PC-3 (cell line): ENCODE measurements around the gene ADD3. TPM values are rescaled to one million over a fixed set of nuclear protein-coding genes. Genes with fewer than 3 reads are reported as not detected.

ENCODE experiments used
- ATAC-seq: fragments of 200-7000 bp; cut with Tn5 transposase; 2 replicates; pipeline ENCODE4 v1.9.1; 2020; ENCODE audit warnings: mild to moderate bottlenecking, moderate library complexity
- BruUV-seq: library from RNA; stranded (reverse); fragments of 400-500 nt; replicated peaks from 2 replicates; lab custom pipeline; 2021; lab: Mats Ljungman, UMichigan
- CTCF ChIA-PET: fragments of 300-600 bp; sonication (Branson Sonifier 250); formaldehyde crosslinking; loops from one replicate; lab custom pipeline; 2022; ENCODE audit warnings: antibody characterized with exemption; lab: Charles Lee
- POLR2A ChIA-PET: fragments of 300-600 bp; sonication (Branson Sonifier 250); formaldehyde crosslinking; loops from one replicate; lab custom pipeline; 2022; ENCODE audit warnings: antibody characterized with exemption; ENCODE audit not compliant: unreplicated experiment; lab: Charles Lee
- DNase-seq: peaks from one replicate; pipeline ENCODE4 v3.0.0-alpha.2; 2015
- H2AFZ ChIP-seq: fragments of 300-600 bp; sonication (generic); 2 replicates; pipeline ENCODE4 v1.6.0; 2016; ENCODE audit warnings: antibody characterized with exemption, low read length
- H3F3A ChIP-seq: fragments of 300-600 bp; sonication (generic); one replicate; pipeline ENCODE4 v1.6.0; 2017; ENCODE audit warnings: antibody characterized with exemption, low read length, control low read depth, mild to moderate bottlenecking; ENCODE audit not compliant: unreplicated experiment
- H3K27ac ChIP-seq: fragments of 300-600 bp; sonication (generic); 2 replicates; pipeline ENCODE4 v1.5.1; 2016; ENCODE audit warnings: mild to moderate bottlenecking, low read length
- H3K27me3 ChIP-seq: fragments of 300-600 bp; sonication (generic); 2 replicates; pipeline ENCODE4 v1.6.1; 2016; ENCODE audit warnings: low read length, mixed read lengths
- H3K36me3 ChIP-seq: fragments of 300-600 bp; sonication (generic); 2 replicates; pipeline ENCODE4 v1.6.1; 2016; ENCODE audit warnings: low read depth, mixed run types, low read length, mixed read lengths
- H3K4me1 ChIP-seq: fragments of 300-600 bp; sonication (generic); 2 replicates; pipeline ENCODE4 v1.5.1; 2016; ENCODE audit warnings: low read length; ENCODE audit not compliant: insufficient read depth
- H3K4me2 ChIP-seq: fragments of 300-600 bp; sonication (generic); 2 replicates; pipeline ENCODE4 v1.6.0; 2016; ENCODE audit warnings: low read length
- H3K4me3 ChIP-seq: fragments of 300-600 bp; sonication (generic); 2 replicates; pipeline ENCODE4 v1.5.1; 2016; ENCODE audit warnings: mild to moderate bottlenecking, low read length, mixed read lengths
- H3K79me2 ChIP-seq: fragments of 300-600 bp; sonication (generic); 2 replicates; pipeline ENCODE4 v1.6.1; 2017; ENCODE audit warnings: low read length, mixed read lengths
- H3K9ac ChIP-seq: fragments of 300-600 bp; sonication (generic); 2 replicates; pipeline ENCODE4 v1.6.0; 2016; ENCODE audit warnings: mild to moderate bottlenecking, low read length
- H3K9me2 ChIP-seq: fragments of 300-600 bp; sonication (generic); replicated peaks from 2 replicates; pipeline ENCODE4 v1.6.1; 2016; ENCODE audit warnings: mixed run types, low read length, mixed read lengths
- H3K9me3 ChIP-seq: fragments of 300-600 bp; sonication (generic); 2 replicates; pipeline ENCODE4 v1.6.1; 2016; ENCODE audit warnings: low read length, mixed read lengths
- H4K20me1 ChIP-seq: fragments of 300-600 bp; sonication (generic); 2 replicates; pipeline ENCODE4 v1.6.1; 2016; ENCODE audit warnings: low read length, mixed read lengths
- CTCF ChIP-seq: fragments of 300-600 bp; sonication (generic); conservative IDR thresholded peaks from 2 replicates; pipeline ENCODE4 v1.5.1; 2017; ENCODE audit warnings: antibody characterized with exemption, low read depth, mild to moderate bottlenecking, low read length
- EZH2 ChIP-seq: fragments of 300-600 bp; sonication (generic); IDR thresholded peaks from one replicate; pipeline ENCODE4 v1.6.1; 2017; ENCODE audit warnings: antibody characterized with exemption, mild to moderate bottlenecking, low read length; ENCODE audit not compliant: unreplicated experiment
- EZH2phosphoT487 ChIP-seq: fragments of 300-600 bp; sonication (generic); IDR thresholded peaks from 2 replicates; pipeline ENCODE4 v1.6.1; 2018; ENCODE audit warnings: mild to moderate bottlenecking, antibody characterized with exemption, low read length, borderline replicate concordance
- intact Hi-C: fragments of 100-400 bp; cut with micrococcal nuclease; formaldehyde crosslinking; loops from 2 replicates; pipeline ENCODE4 v1.9.0; 2023
- total RNA-seq: library from RNA; depleted of rRNA; stranded (reverse); fragments of >200 nt; gene quantifications from 2 replicates; pipeline ENCODE4 v1.2.3, GENCODE V29; 2014

Gene ADD3
- total RNA-seq, 1 experiment from 2014 or later = 25.7 TPM

GRCh38 chr10:109961174-109962001 is 46.4 kb upstream of the ADD3 start:
- Histone ChIP-seq H2AFZ (0 out of 2 replicates have a peak overlapping the region, but pooled peaks have one; percentile 24), H3K36me3 (no peaks in the 10 kb centered on the region), H4K20me1 (no peaks in the 10 kb centered on the region), H3K4me3 (no peak overlapping the region), H3K4me1 (peaks cover 27% of the 10 kb centered on the region), H3K79me2 (no peaks in the 10 kb centered on the region), H3F3A (no peaks in the 10 kb centered on the region), H3K27ac (peak overlapping the region; percentile 18), H3K9ac (no peak overlapping the region), H3K4me2 (no peak overlapping the region), H3K27me3 (no peaks in the 10 kb centered on the region), H3K9me2 (no peaks in the 10 kb centered on the region), H3K9me3 (no peaks in the 10 kb centered on the region)
- CTCF ChIA-PET = no interaction called here
- no TSS peak for BruUV-seq
- no peak for TF ChIP-seq EZH2phosphoT487
- DNase-seq (peak; percentile 38), ATAC-seq (0 out of 2 replicates have a peak, but pooled peaks have one; percentile 16)
- intact Hi-C loops = loop anchor here (10.0 kb wide), 1 partner anchor 47 kb away; no protein-coding TSS in a partner anchor
- POLR2A ChIA-PET = interaction anchor here (0.6 kb wide), 1 partner anchor 18 kb away, joined by 3 read pairs; no protein-coding TSS in a partner anchor

GRCh38 chr10:109962247-109962646 is 45.5 kb upstream of the ADD3 start:
- TF ChIP-seq CTCF = no peak
- no peak for TF ChIP-seq EZH2phosphoT487
- no peak for TF ChIP-seq EZH2
- peak; percentile 22 for DNase-seq
- CTCF ChIA-PET = no interaction called here
- intact Hi-C loops = loop anchor here (10.0 kb wide), 1 partner anchor 47 kb away; no protein-coding TSS in a partner anchor
- H3K4me3 ChIP-seq = no peak overlapping the region
- H4K20me1 ChIP-seq = no peaks in the 10 kb centered on the region
- no peaks in the 10 kb centered on the region for H3K79me2 ChIP-seq
- H3K4me2 ChIP-seq = no peak overlapping the region
- no peaks in the 10 kb centered on the region for H3K9me2 ChIP-seq
- no peaks in the 10 kb centered on the region for H3K27me3 ChIP-seq
- H2AFZ ChIP-seq = 0 out of 2 replicates have a peak overlapping the region, but pooled peaks have one; percentile 13
- no peaks in the 10 kb centered on the region for H3K9me3 ChIP-seq
- no peak overlapping the region for H3K9ac ChIP-seq
- no TSS peak for BruUV-seq
- ATAC-seq = no peak
- POLR2A ChIA-PET = no interaction called here
- no peaks in the 10 kb centered on the region for H3K36me3 ChIP-seq
- H3K4me1 ChIP-seq = peaks cover 35% of the 10 kb centered on the region
- peak overlapping the region; percentile 18 for H3K27ac ChIP-seq
- H3F3A ChIP-seq = no peaks in the 10 kb centered on the region

- TF ChIP-seq EZH2phosphoT487 (no peak), CTCF (no peak), EZH2 (no peak)
Observed at GRCh38 chr10:109963439-109963838, 44.3 kb upstream of the ADD3 start.

More at GRCh38 chr10:109963439-109963838, 44.3 kb upstream of the ADD3 start:
- H3F3A ChIP-seq = no peaks in the 10 kb centered on the region
- no peak overlapping the region for H2AFZ ChIP-seq
- BruUV-seq = no TSS peak
- ATAC-seq = no peak
- peaks cover 46% of the 10 kb centered on the region for H3K4me1 ChIP-seq
- H3K4me3 ChIP-seq = no peak overlapping the region
- H3K4me2 ChIP-seq = no peak overlapping the region
- no peak overlapping the region for H3K27ac ChIP-seq
- no peaks in the 10 kb centered on the region for H4K20me1 ChIP-seq
- H3K9ac ChIP-seq = no peak overlapping the region
- H3K79me2 ChIP-seq = no peaks in the 10 kb centered on the region
- H3K36me3 ChIP-seq = no peaks in the 10 kb centered on the region
- DNase-seq = no peak
- CTCF ChIA-PET = no interaction called here
- intact Hi-C loops = loop anchor here (10.0 kb wide), 1 partner anchor 49 kb away; no protein-coding TSS in a partner anchor
- POLR2A ChIA-PET = no interaction called here
- no peaks in the 10 kb centered on the region for H3K27me3 ChIP-seq
- no peaks in the 10 kb centered on the region for H3K9me2 ChIP-seq
- no peaks in the 10 kb centered on the region for H3K9me3 ChIP-seq
